ENCODE measurements around the gene KMO. TPM values are rescaled to one million over a fixed set of nuclear protein-coding genes. Genes with fewer than 3 reads are reported as not detected.
A peak's percentile ranks its signal among the peaks of the same experiment; 100 is the strongest.

The KMO gene
- total RNA-seq, 1 experiment from 2014 or later: not detected

GRCh38 chr1:241499910-241500309 lies 32.3 kb upstream of the KMO start:
- Mint-ChIP-seq H3K4me3 (no peak overlapping the region), H3K9me3 (no peaks in the 10 kb centered on the region), H3K27ac (no peak overlapping the region), H3K4me1 (no peaks in the 10 kb centered on the region), H3K36me3 (ENCODE audit: insufficient read depth in 1 of 3, low read depth in 3 of 3) (peaks cover 16 to 73% (median 41%) of the 10 kb centered on the region in 3 experiments; a peak in 6 of 7 replicates), H3K27me3 (ENCODE audit: low read depth) (no peaks in the 10 kb centered on the region)
- Histone ChIP-seq H3K23me2 (ENCODE audit: insufficient read length, low read depth, low read length, poor library complexity, severe bottlenecking) (no peaks in the 10 kb centered on the region), H3K9me3 (ENCODE audit: control insufficient read depth, low read depth, low read length) (no peaks in the 10 kb centered on the region), H3K4me2 (ENCODE audit: insufficient read depth, insufficient read length, low read length) (no peak overlapping the region), H3K4ac (ENCODE audit: low read depth, low read length) (no peak overlapping the region), H2BK5ac (ENCODE audit: insufficient read length, low read length) (no peak overlapping the region), H4K5ac (ENCODE audit: insufficient read length, low read depth, low read length) (no peak overlapping the region), H3K79me1 (ENCODE audit: insufficient read depth, low read depth, low read length, poor library complexity, severe bottlenecking) (no peaks in the 10 kb centered on the region), H2BK12ac (ENCODE audit: insufficient read length, low read depth, low read length) (no peak overlapping the region), H2AFZ (ENCODE audit: low read length) (no peak overlapping the region), H4K8ac (replicated peaks; ENCODE audit: insufficient read length, low read depth, low read length) (no peak overlapping the region), H3K9ac (ENCODE audit: extremely low read depth, insufficient read length, low read length) (no peak overlapping the region), H3K14ac (ENCODE audit: insufficient read depth, low read length) (no peak overlapping the region), H4K91ac (ENCODE audit: insufficient read length, low read depth, low read length) (no peak overlapping the region), H2BK15ac (ENCODE audit: low read depth, low read length) (no peak overlapping the region), H3T11ph (ENCODE audit: low read length) (no peak overlapping the region), H3K56ac (ENCODE audit: insufficient read length, low read depth, low read length) (no peak overlapping the region), H3K23ac (ENCODE audit: insufficient read length, low read depth, low read length) (no peak overlapping the region), H2BK20ac (ENCODE audit: low read depth, low read length, poor library complexity, severe bottlenecking) (no peak overlapping the region), H4K20me1 (ENCODE audit: control insufficient read depth, insufficient read depth, insufficient read length) (no peaks in the 10 kb centered on the region), H3K18ac (ENCODE audit: insufficient read length, low read depth, low read length) (no peak overlapping the region), H3K4me1 (ENCODE audit: insufficient read depth, low read length) (no peaks in the 10 kb centered on the region), H2BK120ac (ENCODE audit: low read depth, low read length, poor library complexity, severe bottlenecking) (no peak overlapping the region), H2AK5ac (ENCODE audit: insufficient read length, low read length) (no peak overlapping the region), H3K27me3 (ENCODE audit: insufficient read depth, low read length) (no peaks in the 10 kb centered on the region), H3K27ac (ENCODE audit: insufficient read length, low read depth, low read length) (no peak overlapping the region), H3K79me2 (ENCODE audit: insufficient read depth, low read length) (no peaks in the 10 kb centered on the region)
- no peak for DNase-seq
- peak; percentile 72 for TF ChIP-seq CTCF (conservative IDR thresholded peaks at IDR 0.05)
- whole genome bisulfite sequencing (ENCODE audit: extremely low coverage, insufficient read length, low lambda C conversion rate): no CpG with 5 or more reads among the region's 2 CpGs
